Hematopoietic multipotent progenitor cell treated with erythropoietin and hydrocortisone succinate and interleukin-3 and kit ligand, for 17 days (in vitro differentiated cells): ENCODE results near the gene FETUB.

Experiments used
- DNase-seq: peaks from one replicate; pipeline ENCODE4 v3.0.0-alpha.2; 2015; ENCODE audit warnings: low spot score

FETUB gene

DNA sequence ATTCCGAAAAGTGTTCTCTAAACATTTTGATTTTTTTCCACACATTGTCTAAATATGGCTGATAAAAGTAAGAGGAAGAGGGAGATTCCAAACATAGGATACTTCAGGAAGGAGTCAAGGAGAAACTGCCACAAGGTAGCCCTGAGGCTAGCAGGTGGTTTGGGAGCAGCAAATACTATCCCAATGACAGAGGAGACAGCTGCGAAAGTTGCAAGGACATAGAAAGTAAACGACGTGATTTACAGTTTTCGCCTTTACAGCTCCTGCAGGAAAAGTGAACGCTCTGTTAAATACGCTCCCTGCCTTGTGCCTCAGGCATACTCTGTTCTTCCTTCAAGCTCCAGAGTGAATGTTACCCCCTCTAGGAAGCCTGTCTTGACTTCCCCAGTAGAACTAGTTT is 3.7 kb upstream of the FETUB start:
- no peak for DNase-seq

DNA sequence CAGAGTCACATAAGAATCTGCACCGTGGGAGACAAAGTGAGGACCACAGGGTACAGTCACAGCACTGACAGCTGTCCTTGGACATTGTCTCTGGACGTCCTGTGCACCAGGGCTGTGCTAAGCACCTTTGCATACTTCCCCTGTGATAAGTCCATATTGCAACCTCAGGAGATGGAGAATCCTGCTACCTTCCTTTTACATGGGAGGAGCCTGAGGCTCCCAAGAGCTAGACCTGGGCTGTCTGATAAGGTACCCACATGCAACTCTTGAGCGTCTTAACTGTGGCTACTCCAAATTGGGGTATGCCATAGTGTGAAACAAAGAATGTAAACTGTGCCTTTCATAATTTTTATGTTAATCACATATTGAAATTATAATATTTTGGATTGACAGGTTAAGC is 2.5 kb upstream of the FETUB start:
- DNase-seq, result no peak

DNA sequence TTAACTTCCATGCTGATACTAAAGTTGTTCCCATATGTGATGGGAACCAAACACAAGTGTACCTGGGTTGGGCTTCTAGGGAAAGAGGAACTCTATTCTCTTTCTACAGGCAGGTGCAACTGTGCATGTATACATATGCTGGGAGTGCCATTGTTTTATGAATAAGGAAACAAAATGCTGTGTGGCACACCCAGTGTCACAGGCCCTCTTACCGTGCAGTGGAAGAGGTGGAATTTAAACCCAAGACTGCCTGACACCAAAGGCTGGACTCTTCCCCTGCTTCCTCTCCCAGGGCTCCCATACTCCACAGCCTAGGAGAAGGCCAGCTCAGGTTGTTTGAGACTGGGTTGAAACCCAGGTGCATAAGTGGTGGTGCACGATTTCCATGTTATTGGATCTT is 1.9 kb upstream of the FETUB start:
- DNase-seq, result no peak

DNA sequence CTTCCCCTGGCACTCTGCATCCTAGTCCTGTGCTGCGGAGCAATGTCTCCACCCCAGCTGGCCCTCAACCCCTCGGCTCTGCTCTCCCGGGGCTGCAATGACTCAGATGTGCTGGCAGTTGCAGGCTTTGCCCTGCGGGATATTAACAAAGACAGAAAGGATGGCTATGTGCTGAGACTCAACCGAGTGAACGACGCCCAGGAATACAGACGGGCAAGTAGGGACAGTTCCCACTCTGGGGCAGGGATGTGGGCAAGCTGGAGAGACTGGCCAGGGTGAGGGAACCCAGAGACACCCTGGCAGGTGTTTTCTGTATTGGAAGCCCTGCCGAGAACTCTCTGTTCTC is 247 bp downstream of the FETUB start:
- no peak for DNase-seq

DNA sequence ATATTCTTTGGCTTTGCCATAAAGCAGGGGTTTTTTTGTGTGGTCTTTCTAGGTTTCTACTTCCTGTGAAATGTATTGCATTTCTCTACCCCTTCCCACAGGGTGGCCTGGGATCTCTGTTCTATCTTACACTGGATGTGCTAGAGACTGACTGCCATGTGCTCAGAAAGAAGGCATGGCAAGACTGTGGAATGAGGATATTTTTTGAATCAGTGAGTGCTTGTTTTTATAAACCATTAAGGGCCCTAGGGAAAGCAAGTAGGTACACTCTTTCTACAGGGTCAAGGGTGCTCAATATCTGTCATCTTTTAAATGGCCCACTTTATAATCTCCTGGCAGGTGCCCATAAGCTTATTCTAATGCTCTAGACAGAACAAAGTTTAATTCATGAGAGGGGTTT is 730 bp downstream of the FETUB start:
- no peak for DNase-seq

DNA sequence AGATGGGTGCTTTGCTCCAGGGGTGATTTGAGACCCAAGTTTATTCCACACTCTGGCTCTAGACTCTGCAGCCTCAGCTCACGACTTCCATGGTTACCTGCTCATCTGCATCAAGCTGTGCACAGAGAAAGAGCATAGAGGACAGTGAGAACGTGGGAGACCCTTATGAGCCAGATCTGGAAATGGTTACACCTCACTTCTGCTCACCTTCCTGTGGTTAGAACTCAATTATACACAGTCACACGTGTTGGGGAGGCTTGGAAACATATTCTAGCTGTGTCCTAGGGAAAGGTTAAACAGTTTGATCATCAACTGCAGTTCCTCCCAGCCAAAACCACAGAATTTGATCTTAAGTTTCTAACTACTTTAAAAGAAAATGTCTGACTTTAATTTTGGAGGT is 1.8 kb downstream of the FETUB start:
- no peak for DNase-seq

- no peak for DNase-seq
Observed at GRCh38 chr3:186643493-186643892, 3.3 kb downstream of the FETUB start.

DNA sequence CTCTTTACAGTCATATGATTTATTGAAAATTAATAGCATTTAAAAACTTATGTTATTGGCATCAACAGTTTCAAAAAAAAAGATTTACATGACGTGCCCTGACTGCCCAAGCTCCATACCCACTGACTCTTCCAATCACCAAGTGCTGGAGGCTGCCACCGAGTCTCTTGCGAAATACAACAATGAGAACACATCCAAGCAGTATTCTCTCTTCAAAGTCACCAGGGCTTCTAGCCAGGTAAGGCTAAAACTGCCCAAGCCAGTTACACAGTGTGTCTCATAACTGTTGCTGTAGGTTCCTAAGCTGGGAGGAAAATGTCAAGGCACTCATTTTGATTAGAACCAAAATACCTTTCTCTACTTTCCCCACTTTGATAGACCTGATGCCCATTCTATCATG is 4.5 kb downstream of the FETUB start:
- DNase-seq, result no peak

GRCh38 chr3:186646106-186646505 is 5.9 kb downstream of the FETUB start:
- DNase-seq, result no peak

- no peak for DNase-seq
Observed at GRCh38 chr3:186646841-186647240, 6.6 kb downstream of the FETUB start.

DNA sequence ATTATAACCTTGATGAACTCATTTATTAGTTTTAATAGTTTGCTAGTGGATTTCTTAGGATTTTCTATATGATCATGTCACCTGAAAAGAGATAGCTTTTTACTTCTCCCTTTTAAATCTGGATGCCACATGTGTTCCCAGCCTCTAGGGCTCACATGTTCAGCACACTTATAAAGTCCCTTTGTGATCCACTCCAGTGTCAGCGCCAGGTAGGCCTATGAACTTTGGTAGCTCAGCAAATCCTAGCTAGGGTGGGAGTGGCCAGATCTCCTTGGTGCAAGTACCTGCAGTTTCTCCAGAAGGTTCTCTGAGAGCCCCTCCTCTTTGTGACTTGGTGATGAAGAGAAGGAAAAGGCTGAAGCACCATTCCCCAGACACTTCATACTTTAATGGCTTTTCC is 8.7 kb downstream of the FETUB start:
- DNase-seq, result no peak

GRCh38 chr3:186651678-186652215 is 11.5 kb downstream of the FETUB start:
- DNase-seq, result no peak

DNA sequence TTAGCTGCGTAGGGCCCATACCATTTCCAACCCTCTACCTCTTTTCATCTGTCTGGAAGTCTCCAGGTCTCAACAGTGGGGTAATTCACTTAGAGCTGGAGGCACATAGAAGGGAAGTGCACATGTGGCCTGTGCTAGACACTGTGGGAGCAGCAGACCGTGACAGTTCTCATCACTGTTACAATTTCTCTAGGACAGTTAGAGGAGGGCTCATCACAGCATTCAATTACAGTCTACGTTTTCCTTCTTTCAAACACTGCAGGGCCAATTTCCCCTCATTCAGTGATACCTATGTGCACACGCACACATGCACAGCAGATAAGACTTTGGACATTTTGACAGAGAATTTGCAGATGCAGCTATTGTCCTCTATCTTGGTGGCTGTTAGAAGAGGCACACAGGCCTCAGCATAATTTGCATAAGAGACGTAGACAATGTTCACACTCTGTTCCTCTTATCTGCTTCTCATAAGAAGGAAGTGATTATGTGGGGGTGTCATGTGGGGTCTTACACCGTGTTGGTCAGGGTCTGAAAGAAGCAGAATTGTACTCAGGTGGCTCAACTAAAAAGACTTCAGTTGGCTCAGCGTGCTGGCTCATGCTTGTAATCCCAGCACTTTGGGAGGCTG is 13.0 kb downstream of the FETUB start:
- DNase-seq, result no peak

- no peak for DNase-seq
Observed at GRCh38 chr3:186653984-186654383, 13.8 kb downstream of the FETUB start.

DNA sequence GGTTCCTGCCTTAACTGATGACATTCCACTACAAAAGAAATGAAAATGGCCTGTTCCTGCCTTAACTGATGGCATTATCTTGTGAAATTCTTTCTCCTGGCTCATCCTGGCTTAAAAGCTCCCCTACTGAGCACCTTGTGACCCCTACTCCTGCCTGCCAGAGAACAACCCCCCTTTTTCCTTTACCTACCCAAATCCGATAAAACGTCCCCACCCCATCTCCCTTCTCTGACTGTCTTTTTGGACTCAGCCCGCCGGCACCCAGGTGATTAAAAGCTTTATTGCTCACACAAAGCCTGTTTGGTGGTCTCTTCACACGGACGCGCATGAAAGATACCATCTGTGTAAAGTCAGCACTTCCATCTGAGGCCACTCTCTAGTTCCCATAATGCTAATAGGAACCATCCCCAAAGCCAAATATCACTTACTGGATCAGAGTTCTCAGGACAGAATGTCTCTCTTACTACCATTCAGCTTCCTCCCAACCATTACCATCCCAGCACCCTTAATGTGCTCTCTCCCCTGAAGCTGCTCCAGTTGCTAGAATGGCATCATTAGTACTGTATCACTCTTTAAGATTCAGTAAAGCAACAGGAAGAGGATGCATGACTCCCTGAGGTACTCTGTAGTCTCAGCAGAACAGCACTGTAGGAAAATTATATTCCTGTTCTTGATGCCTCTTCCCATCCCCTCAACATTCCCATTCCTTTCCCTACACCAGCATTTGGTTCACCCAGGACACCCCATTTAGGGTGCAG is 23.3 kb downstream of the FETUB start:
- no peak for DNase-seq

GRCh38 chr3:186664119-186664495 is 23.9 kb downstream of the FETUB start:
- DNase-seq, result no peak

DNA sequence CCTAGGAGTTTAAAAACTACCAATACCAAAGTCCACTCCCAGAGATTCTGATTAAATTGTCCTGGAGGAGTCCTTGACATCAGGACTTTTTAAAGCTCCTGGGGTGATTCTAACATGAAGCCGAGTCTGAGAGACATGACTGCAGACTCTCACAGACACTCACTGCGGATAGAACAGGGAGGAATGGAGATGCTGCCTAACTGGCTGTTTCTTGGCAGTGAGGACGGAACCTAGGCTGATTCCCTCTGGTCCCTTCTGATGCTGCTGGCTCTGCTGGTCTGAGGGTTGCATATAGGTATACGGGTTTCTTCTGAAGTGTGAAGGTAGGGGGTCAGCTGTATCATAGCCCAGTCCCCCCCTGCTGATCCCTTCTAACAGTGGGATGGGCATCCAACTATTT is 24.3 kb downstream of the FETUB start:
- DNase-seq, result no peak

- no peak for DNase-seq
Observed at GRCh38 chr3:186665625-186666188, 25.5 kb downstream of the FETUB start, which contains the start of gene HRG. TSS of gene HRG (plus strand) at chr3:186666014. CDS start at chr3:186666032, 18 bp downstream.

DNA sequence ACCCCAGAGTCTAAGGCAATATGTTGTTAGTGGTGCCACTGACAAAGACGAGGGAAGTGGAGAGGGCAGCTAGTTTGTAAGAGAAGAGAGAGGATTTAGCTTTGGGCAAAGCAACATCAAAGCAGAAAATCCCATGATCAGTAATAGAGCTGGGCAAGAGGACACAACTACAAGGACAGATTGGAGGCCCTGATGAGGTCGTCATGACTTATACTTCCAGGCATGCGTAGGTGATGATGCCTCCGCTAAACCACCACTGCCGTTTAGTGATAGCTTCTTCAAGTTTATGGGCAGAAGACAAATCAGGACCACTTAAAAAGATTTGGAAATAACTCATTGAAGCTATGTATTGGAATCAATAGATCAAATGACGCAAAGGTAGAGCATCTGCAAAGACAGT is 28.2 kb downstream of the FETUB start:
- no peak for DNase-seq

GRCh38 chr3:186669378-186670084 is 29.3 kb downstream of the FETUB start:
- no peak for DNase-seq

DNA sequence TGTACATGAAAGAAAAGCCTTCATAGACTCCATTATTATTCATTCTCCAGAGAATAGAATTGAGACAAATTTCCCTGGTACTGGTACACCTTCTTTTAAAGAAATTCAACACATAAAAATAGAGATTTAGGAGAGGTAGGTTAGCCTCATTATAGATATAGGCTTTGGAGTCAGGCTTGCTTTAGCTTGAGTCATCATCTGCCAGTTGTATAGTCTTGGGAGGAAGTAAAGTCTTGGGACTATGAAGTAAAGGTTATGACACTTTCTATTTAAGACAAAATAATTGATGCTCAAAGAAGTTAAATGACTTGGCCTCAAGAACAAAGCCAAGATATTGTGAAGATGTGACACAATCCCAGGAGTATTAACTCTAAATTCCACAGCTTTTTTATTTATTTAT is 30.0 kb downstream of the FETUB start:
- no peak for DNase-seq

- DNase-seq, result no peak
Observed at GRCh38 chr3:186671051-186671450, 30.9 kb downstream of the FETUB start.

DNA sequence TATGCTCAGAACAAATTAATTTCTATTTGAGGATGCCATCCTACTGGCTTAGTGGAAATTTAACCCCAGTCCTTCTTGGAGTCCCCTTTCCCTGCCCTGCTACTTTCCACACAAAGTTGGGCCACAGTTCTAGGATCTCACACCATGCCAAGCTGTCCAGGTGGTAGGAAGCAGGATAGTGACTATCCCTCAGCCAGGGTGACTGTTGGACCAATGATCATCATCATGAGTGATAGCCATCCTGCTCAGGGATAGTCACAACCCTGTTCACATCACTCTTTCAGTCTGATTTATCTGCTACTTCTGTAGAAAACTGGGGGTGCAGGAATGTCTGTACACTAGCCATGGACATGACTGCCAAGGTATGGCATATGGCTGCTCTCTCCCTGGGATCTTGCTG is 38.4 kb downstream of the FETUB start:
- no peak for DNase-seq
